SK-N-SH treated with all-trans-retinoic acid at 6 μM for 48 hours (cell line): Measurements from ENCODE around the gene ALDH18A1.

Experiments
- BACH2 ChIP-seq: fragments of 250-450 bp; sonication (Bioruptor Pico); IDR thresholded peaks from 2 replicates; pipeline ENCODE4 v1.9.0; 2021; ENCODE audit warnings: mild to moderate bottlenecking, borderline replicate concordance
- ESRRG ChIP-seq: fragments of 250-450 bp; sonication (Bioruptor Pico); IDR thresholded peaks from 2 replicates; pipeline ENCODE4 v1.6.1; 2021; ENCODE audit warnings: mild to moderate bottlenecking
- ZC3H10 ChIP-seq: fragments of 250-450 bp; sonication (Bioruptor Pico); IDR thresholded peaks from 2 replicates; pipeline ENCODE4 v1.5.1; 2021; ENCODE audit warnings: mild to moderate bottlenecking, moderate library complexity
- ZFP30 ChIP-seq: fragments of 450-650 bp; formaldehyde crosslinking; IDR thresholded peaks from 2 replicates; pipeline ENCODE4 v1.5.0; 2022; ENCODE audit warnings: mild to moderate bottlenecking, moderate library complexity
- ZNF8 ChIP-seq: fragments of 450-650 bp; formaldehyde crosslinking; IDR thresholded peaks from 2 replicates; pipeline ENCODE4 v1.5.0; 2020; ENCODE audit warnings: mild to moderate bottlenecking, moderate library complexity

GRCh38 chr10:95573964-95574604 lies 82.4 kb downstream of the ALDH18A1 start:
- TF ChIP-seq ZFP30 (CRISPR knock-in tag) = no peak
- TF ChIP-seq ZNF8 (CRISPR knock-in tag) = no peak
- TF ChIP-seq BACH2 = no peak
- TF ChIP-seq ZC3H10 (CRISPR knock-in tag) = no peak
- TF ChIP-seq ESRRG (CRISPR knock-in tag) = no peak
